Activated naive CD8-positive, alpha-beta T cell treated with anti-CD3 and anti-CD28 coated beads, Interleukin-2, amount 10 ng/mL, durations not matched to agents 7 days and 5 days (primary cell): ENCODE measurements around the gene TSTD1. TPM values are rescaled to one million over a fixed set of nuclear protein-coding genes. Genes with fewer than 3 reads are reported as not detected.
"Not testable (repeated sequence)": the region's sequence is repeated elsewhere in the genome, so short reads cannot be mapped to it uniquely, and the experiment has no call there.

Source experiments
- ATAC-seq: fragments of 150-1000 bp; cut with Tn5 transposase; one replicate; pipeline ENCODE4 v1.10.0; 2021; ENCODE audit warnings: low read depth, moderate library complexity
- POLR2A ChIA-PET: fragments of 350-600 bp; sonication (Branson Sonifier 250); formaldehyde crosslinking; loops from one replicate; lab custom pipeline; 2021; ENCODE audit warnings: antibody characterized with exemption; lab: Charles Lee
- DNase-seq: peaks from one replicate; pipeline ENCODE4 v3.0.0; 2021
- H3K27ac Mint-ChIP-seq: one replicate; pipeline ENCODE4 v1.8.0; 2022; ENCODE audit warnings: mild to moderate bottlenecking, mixed read lengths
- H3K27me3 Mint-ChIP-seq: one replicate; pipeline ENCODE4 v1.8.0; 2022; ENCODE audit warnings: mild to moderate bottlenecking, moderate library complexity, mixed read lengths
- H3K36me3 Mint-ChIP-seq: one replicate; pipeline ENCODE4 v1.8.0; 2021; ENCODE audit warnings: mild to moderate bottlenecking, mixed read lengths
- H3K4me1 Mint-ChIP-seq: one replicate; pipeline ENCODE4 v1.8.0; 2021; ENCODE audit warnings: mixed read lengths
- H3K4me3 Mint-ChIP-seq: one replicate; pipeline ENCODE4 v1.8.0; 2022; ENCODE audit warnings: mild to moderate bottlenecking, moderate library complexity, mixed read lengths
- H3K9me3 Mint-ChIP-seq: one replicate; pipeline ENCODE4 v1.8.0; 2021; ENCODE audit warnings: mixed read lengths
- total RNA-seq, 2 experiments: library from RNA; stranded (reverse); gene quantifications; one replicate each; pipeline ENCODE4 v1.2.3, GENCODE V29; 2021

TSTD1 gene
- total RNA-seq, 2 experiments from 2014 or later: 81.7 to 84.9 TPM

GRCh38 chr1:161009602-161010211 lies 29.1 kb downstream of the TSTD1 start:
- H3K27ac Mint-ChIP-seq: no peak overlapping the region
- DNase-seq (no peak), ATAC-seq (no peak)
- no peak overlapping the region for H3K4me3 Mint-ChIP-seq
- POLR2A ChIA-PET: interaction anchor here (1.1 kb wide), 1 partner anchor 12 kb away, joined by 4 read pairs; the partner anchor contains the start of gene F11R
- no peaks in the 10 kb centered on the region for H3K9me3 Mint-ChIP-seq
- H3K4me1 Mint-ChIP-seq: peaks cover 19% of the 10 kb centered on the region
- H3K27me3 Mint-ChIP-seq: no peaks in the 10 kb centered on the region
- no peaks in the 10 kb centered on the region for H3K36me3 Mint-ChIP-seq

GRCh38 chr1:161008869-161009510 lies 29.8 kb downstream of the TSTD1 start:
- DNase-seq (no peak), ATAC-seq (no peak)
- H3K4me3 Mint-ChIP-seq: no peak overlapping the region
- no peaks in the 10 kb centered on the region for H3K27me3 Mint-ChIP-seq
- no peaks in the 10 kb centered on the region for H3K9me3 Mint-ChIP-seq
- POLR2A ChIA-PET: no interaction called here
- H3K27ac Mint-ChIP-seq: no peak overlapping the region
- peaks cover 16% of the 10 kb centered on the region for H3K4me1 Mint-ChIP-seq
- no peaks in the 10 kb centered on the region for H3K36me3 Mint-ChIP-seq

GRCh38 chr1:161007369-161007768 lies 31.4 kb downstream of the TSTD1 start:
- no peak for DNase-seq
- H3K4me1 Mint-ChIP-seq: peaks cover 6% of the 10 kb centered on the region
- no peak for ATAC-seq
- H3K9me3 Mint-ChIP-seq: no peaks in the 10 kb centered on the region
- H3K27me3 Mint-ChIP-seq: no peaks in the 10 kb centered on the region
- POLR2A ChIA-PET: no interaction called here
- H3K27ac Mint-ChIP-seq: no peak overlapping the region
- H3K4me3 Mint-ChIP-seq: no peak overlapping the region
- H3K36me3 Mint-ChIP-seq: no peaks in the 10 kb centered on the region

GRCh38 chr1:161006563-161006962 lies 32.2 kb downstream of the TSTD1 start:
- H3K4me1 Mint-ChIP-seq: peaks cover 1% of the 10 kb centered on the region
- H3K27ac Mint-ChIP-seq: no peak overlapping the region
- no peak overlapping the region for H3K4me3 Mint-ChIP-seq
- H3K36me3 Mint-ChIP-seq: no peaks in the 10 kb centered on the region
- DNase-seq: no peak
- ATAC-seq: no peak
- no peaks in the 10 kb centered on the region for H3K9me3 Mint-ChIP-seq
- POLR2A ChIA-PET: interaction anchor here (1.7 kb wide), 1 partner anchor 32 kb away, joined by 4 read pairs; the partner anchor contains the start of gene TSTD1
- no peaks in the 10 kb centered on the region for H3K27me3 Mint-ChIP-seq

GRCh38 chr1:161001525-161001924 lies 37.2 kb downstream of the TSTD1 start:
- ATAC-seq: no peak
- POLR2A ChIA-PET: interaction anchor here (1.3 kb wide), 1 partner anchor 12 kb away, joined by 3 read pairs; no protein-coding TSS in a partner anchor
- Mint-ChIP-seq H3K27me3 (no peaks in the 10 kb centered on the region), H3K4me3 (no peak overlapping the region), H3K4me1 (peaks cover 4% of the 10 kb centered on the region), H3K36me3 (peaks cover 11% of the 10 kb centered on the region), H3K9me3 (no peaks in the 10 kb centered on the region), H3K27ac (no peak overlapping the region)
- no peak for DNase-seq

- Mint-ChIP-seq H3K27ac (no peak overlapping the region), H3K4me3 (no peak overlapping the region), H3K9me3 (no peaks in the 10 kb centered on the region), H3K36me3 (peaks cover 11% of the 10 kb centered on the region), H3K27me3 (no peaks in the 10 kb centered on the region), H3K4me1 (peaks cover 6% of the 10 kb centered on the region)
- POLR2A ChIA-PET: interaction anchor here (0.8 to 1.3 kb wide), 2 partner anchors 13 to 97 kb away, joined by 3 to 4 read pairs; no protein-coding TSS in a partner anchor
- ATAC-seq (no peak), DNase-seq (no peak)
Observed at GRCh38 chr1:161000736-161001480, 37.9 kb downstream of the TSTD1 start.

- H3K9me3 Mint-ChIP-seq: no peaks in the 10 kb centered on the region
- H3K27ac Mint-ChIP-seq: no peak overlapping the region
- H3K4me1 Mint-ChIP-seq: peaks cover 7% of the 10 kb centered on the region
- H3K4me3 Mint-ChIP-seq: no peak overlapping the region
- H3K27me3 Mint-ChIP-seq: no peaks in the 10 kb centered on the region
- POLR2A ChIA-PET: interaction anchor here (1.2 kb wide), 1 partner anchor 98 kb away, joined by 3 read pairs; no protein-coding TSS in a partner anchor
- DNase-seq (no peak), ATAC-seq (no peak)
- peaks cover 11% of the 10 kb centered on the region for H3K36me3 Mint-ChIP-seq
Observed at GRCh38 chr1:160999376-160999775, 39.4 kb downstream of the TSTD1 start.

GRCh38 chr1:160997323-160998038 lies 41.3 kb downstream of the TSTD1 start:
- peak; percentile 83 for ATAC-seq
- Mint-ChIP-seq H3K4me1 (peaks cover 7% of the 10 kb centered on the region), H3K27me3 (peaks cover 3% of the 10 kb centered on the region), H3K27ac (peak overlapping the region; percentile 57), H3K4me3 (no peak overlapping the region), H3K36me3 (peaks cover 11% of the 10 kb centered on the region), H3K9me3 (no peaks in the 10 kb centered on the region)
- POLR2A ChIA-PET: interaction anchor here (0.6 to 2.3 kb wide), 7 partner anchors 10 to 101 kb away, joined by 3 to 22 read pairs (median 3); partner anchors contain the start of genes KLHDC9, TSTD1 and USF1
- no peak for DNase-seq

- POLR2A ChIA-PET: no interaction called here
- Mint-ChIP-seq H3K9me3 (no peaks in the 10 kb centered on the region), H3K27ac (no peak overlapping the region), H3K36me3 (peaks cover 11% of the 10 kb centered on the region), H3K4me3 (no peak overlapping the region), H3K4me1 (peaks cover 7% of the 10 kb centered on the region), H3K27me3 (peaks cover 3% of the 10 kb centered on the region)
- DNase-seq (no peak), ATAC-seq (no peak)
Observed at GRCh38 chr1:160996178-160996577, 42.6 kb downstream of the TSTD1 start.

- Mint-ChIP-seq H3K36me3 (peaks cover 1% of the 10 kb centered on the region), H3K9me3 (no peaks in the 10 kb centered on the region), H3K27ac (no peak overlapping the region), H3K27me3 (peaks cover 3% of the 10 kb centered on the region), H3K4me3 (no peak overlapping the region), H3K4me1 (peaks cover 12% of the 10 kb centered on the region)
- DNase-seq: no peak
- ATAC-seq: no peak
- POLR2A ChIA-PET: interaction anchor here (0.7 kb wide), 1 partner anchor 111 kb away, joined by 3 read pairs; no protein-coding TSS in a partner anchor
Observed at GRCh38 chr1:160993544-160994193, 45.1 kb downstream of the TSTD1 start.

- not testable (repeated sequence) for H3K27ac Mint-ChIP-seq, DNase-seq, H3K36me3 Mint-ChIP-seq, H3K9me3 Mint-ChIP-seq, H3K4me3 Mint-ChIP-seq, H3K27me3 Mint-ChIP-seq, H3K4me1 Mint-ChIP-seq, ATAC-seq
- POLR2A ChIA-PET: interaction anchor here (0.6 to 0.7 kb wide), 2 partner anchors 82 to 310 kb away, joined by 4 to 7 read pairs; no protein-coding TSS in a partner anchor
Observed at GRCh38 chr1:160992036-160992435, 46.7 kb downstream of the TSTD1 start.
